T-helper 22 cell (primary cell): ENCODE measurements around the gene LEMD3.

Experiments
- DNase-seq: peaks from one replicate; pipeline ENCODE4 v3.0.0-alpha.2; 2020; ENCODE audit warnings: low read depth

LEMD3 gene

DNA sequence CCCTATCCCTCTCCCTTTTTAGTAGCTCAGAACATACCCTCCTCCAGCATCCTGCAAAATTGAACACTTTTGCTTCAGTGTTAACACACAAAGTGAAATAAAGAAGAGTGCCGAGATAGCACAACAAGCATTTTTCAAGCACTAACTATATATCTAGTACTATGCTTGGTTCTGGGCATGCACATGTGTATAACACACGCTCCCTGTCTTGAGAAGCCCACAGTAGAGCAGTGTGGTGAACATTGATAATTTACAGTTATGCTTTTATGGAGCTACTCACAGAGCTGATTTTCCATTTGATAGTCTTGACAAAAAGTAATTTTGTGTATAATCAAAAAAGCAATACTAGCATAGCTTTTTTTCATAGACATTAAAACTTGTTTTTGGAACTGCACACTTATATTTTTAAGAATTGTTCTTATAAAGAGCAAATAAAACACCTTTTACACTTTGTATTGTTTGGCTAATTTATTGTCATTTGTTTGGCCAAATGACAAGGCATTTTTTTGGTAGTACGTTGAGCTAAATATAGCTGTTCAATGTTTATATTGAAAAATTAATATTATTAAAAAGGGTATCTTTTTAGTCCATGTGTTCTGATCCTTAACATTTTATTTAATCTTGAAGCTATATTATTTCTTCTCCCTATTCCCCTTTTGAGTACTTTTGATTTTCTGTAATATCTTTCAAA lies 39.7 kb downstream of the LEMD3 start:
- DNase-seq = no peak

DNA sequence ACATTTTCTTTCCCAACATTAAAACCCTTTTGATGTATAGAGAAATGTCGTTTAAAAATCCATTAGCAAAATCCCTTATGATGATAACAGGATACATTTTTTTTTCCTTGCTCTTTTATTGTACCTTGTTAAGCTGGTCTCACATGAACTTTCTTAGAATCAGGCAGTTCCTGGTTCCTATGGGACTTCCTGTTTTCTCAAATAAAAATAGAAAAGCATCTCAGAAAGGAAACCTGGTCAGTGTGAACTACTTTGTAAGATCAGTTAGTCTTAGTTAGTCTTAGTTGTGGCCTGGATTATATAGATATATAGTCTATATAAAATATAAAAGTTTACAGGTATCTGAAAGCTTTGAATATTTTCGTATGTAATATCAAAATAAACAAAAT lies 40.3 kb downstream of the LEMD3 start:
- no peak for DNase-seq

DNA sequence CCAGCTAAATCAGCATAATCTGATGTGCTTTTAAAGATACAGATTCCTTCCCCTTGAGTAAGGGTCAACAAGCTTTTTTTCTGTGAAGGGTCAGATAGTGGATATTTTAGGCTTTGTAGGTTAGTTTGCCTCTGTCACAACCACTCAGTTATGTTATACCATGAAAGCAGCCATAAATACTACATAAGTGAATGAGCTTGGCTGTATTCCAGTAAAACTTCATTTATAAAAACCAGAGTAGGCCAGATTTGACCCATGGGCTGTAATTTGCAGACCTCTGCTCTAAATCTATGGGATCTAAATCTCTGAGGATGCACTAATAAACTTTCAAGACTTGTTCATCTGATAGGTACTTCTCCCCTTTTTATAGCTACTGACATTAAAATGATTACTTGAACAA lies 47.7 kb downstream of the LEMD3 start:
- no peak for DNase-seq

DNA sequence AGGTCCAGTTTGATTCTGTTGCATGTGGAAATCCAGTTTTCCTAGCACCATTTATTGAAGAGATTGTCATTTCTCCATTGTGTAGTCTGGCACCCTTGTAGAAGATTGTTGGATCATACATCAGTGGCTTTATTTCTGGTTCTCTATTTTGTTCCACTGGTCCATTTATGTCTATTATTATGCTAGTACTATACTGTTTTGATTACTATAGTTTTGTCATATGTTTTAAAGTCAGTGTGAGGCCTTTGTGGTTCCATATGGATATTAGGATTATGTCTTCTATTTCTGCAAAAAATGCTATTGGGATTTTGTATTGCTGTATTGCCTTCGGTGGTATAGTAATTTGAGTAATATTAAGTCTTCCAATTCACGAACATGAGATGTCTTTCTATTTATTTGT lies 51.4 kb downstream of the LEMD3 start:
- no peak for DNase-seq

DNA sequence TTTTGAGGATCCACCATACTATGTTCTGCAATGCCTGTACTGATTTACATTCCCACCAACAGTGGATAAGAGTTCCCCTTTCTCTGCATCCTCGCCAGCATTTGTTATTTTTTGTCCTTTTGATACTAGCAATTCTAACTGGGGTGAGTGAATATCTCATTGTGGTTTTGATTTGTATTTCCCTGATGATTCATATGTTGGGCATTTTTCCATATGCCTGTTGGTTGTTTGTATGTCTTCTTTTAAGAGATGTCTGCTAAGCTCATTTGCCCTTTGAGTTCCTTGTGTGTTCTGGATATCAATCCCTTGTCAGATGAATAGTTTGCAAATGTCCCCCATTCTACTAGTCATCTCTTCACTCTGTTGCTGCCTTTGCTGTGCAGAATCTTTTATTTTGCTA lies 60.1 kb downstream of the LEMD3 start:
- DNase-seq = no peak

DNA sequence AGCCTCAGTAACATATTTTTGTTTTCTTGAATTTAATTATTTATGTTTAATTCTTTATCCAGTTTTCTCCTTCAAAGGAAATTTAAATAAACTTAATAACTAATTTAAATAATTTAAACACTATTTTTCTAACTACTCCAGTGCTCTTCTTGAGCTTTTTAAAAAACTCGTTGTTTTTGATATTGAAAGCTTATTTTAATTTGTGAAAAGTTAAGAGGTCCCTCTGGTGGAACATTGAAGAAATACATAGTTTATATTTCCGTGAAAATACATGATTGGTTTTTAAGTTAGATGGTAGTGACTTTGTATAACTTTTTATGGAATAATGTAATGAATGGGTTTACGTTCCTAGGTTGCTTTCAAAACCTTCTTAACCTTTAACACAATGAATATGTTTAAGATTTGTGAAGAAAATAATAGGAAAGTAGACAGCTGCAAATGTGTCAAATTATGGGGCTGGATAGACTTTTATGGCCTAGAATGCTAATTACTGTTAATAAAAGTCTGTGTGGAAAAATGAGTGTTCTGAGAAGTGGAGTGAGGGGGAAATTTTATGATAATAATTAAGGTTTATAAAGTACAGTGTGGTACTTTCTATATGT lies 63.2 kb downstream of the LEMD3 start:
- no peak for DNase-seq

DNA sequence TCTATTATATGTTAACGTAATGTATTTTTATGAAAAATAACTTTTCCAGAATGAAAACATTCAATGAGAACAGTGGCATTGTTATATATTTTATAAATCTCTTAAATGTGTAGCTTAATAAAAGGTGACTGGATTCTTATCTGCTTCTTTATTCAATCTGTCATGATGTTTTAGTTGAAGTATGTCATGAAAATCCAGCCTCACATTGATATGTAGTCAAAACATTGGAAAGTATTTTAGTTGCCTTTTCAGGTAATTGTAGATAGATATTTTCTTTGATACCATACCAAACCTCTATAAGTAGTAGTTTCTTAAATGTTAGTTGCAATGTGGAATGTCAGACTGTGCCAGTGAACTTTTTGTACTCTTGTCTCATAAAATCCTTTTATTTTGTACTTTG lies 67.8 kb downstream of the LEMD3 start:
- no peak for DNase-seq

DNA sequence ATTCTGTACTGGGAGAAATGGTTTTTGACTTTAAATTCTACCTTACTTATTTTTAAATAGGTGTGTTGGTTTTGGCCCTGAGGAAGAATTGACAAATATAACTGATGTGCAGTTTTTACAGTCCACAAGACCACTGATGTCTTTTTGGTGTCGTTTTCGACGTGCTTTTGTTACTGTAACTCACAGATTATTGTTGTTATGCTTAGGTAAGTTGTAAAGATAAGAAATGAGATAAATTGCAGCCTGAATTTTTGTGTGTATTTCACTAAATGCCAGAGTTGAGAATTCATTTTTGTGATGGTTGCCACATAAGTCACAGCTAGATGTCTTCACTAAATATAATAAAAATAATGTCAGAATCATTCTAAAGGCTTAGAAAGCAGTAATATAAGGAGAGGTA lies 69.2 kb downstream of the LEMD3 start:
- DNase-seq = no peak

DNA sequence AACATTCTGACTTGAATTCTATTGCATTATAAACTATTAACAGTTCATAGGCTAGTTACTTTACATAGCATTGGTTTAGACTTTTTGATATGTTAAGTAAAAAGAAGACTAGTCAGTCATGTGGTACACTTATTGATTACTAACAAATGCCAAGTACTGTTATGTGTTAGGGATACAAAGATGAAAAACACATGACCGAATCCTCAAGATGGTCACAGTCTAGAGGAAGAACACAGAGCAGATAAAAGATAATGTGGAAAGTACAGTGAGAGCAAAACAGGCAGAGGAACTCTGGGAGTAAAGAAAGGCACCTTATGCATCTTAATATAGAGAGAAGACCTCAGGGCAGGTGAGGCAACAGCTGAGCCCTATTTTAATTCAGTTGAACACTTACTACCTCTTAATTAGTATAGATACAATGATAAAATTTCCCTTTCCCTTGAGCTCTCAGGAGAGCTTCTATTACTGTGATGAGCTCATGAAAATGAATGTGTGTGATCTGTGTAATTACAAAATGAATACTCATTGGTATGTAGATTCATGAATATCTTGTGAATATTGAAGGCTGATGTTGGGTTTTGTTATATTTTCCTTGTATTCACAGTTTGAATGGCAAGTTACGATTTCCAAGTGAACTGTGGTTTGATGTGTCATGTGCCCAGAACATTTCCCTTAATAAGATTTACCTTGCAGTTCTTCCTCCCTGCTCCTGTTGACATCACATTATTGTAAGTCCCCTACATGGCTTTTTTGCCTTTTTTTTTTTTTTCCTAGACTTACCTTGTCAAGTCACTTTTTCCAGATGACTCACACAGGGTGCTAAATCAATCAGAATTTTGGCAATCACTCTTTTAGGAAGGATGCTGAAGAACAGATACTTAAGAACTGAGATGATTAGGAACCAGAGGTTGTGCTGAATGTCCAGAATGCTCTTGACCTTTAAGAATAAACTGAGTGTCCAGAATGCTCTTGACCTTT lies 79.6 kb downstream of the LEMD3 start:
- DNase-seq = no peak

DNA sequence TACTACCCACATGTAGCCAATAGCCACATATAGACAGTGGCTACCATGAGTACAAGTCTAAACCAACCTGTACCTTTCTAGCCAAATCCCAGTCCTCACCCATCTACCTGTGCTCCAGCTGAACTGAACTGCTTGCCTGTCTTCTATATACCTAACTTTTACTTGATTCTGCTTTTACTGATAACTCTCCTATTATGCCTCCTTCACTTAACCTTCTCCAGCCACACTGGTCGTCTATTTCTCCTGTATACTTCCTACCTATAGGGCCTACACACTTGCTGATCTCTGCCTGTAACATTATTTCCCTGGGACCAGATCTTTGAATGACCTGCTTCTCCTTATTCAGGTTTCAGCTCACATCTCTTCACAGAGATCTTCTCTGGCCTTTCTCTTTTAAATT lies 83.1 kb downstream of the LEMD3 start:
- no peak for DNase-seq

DNA sequence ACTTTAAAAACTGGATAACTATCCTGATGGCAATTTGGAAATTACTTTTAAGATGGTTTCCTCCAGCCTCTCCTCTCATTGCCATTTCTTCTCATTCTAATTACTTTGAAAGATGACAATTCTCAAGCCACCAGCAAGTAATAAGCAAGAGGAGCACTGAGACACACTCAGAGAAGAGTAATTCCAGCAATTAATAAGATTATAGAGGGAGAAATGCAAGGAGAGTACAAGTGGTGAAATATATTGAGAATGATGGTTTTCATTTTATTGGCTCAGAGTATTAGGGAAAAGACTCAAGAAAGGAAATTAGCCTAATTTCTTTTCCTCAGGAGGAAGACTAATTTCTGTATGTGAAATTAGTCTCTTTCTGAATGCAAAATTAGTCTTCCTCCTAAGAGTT lies 88.6 kb downstream of the LEMD3 start:
- DNase-seq = no peak

DNA sequence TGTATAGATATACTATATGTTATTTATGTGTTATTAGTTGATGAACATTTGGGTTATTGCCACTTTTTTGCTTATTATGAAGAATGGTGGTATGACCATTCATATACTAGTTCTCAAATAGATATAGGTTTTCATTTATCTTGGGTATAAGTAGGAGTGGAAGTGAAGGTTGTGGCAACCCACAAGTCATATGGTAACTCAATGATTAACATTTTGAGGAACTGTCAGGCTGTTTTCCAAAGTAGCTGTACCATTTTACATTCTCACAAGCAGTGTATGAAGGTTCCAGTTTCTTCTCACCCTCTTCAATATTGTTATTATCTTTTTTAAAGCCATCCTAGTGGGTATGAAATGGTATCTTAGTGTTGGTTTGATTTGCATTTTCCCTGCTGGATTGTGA lies 90.1 kb downstream of the LEMD3 start:
- DNase-seq = no peak

DNA sequence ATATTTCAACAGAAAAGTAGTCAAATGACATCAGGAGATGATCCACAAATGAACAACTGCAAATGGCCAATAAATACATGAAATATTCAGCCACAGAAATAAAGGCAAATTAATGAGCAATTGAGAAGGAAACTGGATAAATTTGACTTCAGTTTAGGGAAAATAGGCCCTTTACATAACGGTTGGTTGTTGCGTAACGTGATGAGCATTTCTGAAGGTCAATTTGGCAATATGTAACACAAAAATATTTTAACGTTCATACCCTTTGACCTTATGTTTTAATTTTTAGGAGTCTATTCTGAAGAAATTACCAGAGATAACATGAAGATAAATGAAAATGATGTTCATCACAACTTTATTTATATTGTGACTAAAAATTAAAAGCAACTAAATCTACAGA lies 94.4 kb downstream of the LEMD3 start:
- no peak for DNase-seq

DNA sequence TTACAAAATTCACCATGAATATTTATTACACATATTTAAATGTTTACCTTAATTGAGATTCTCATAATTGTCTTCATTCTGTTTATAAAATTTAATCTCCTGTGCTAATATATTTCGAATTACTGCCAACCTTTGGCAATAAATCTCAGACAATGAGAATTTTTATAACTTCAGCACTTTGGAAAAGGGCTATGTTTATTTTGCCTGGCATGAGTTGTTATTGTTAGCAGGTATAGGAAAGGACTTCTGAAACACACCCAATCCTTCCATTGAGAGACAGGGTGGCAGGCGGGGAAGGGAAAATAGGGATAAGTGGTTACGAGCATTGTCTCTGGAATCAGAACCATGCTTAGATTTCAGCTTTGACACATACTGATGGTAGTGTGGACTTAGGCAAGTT lies 97.0 kb downstream of the LEMD3 start:
- no peak for DNase-seq

DNA sequence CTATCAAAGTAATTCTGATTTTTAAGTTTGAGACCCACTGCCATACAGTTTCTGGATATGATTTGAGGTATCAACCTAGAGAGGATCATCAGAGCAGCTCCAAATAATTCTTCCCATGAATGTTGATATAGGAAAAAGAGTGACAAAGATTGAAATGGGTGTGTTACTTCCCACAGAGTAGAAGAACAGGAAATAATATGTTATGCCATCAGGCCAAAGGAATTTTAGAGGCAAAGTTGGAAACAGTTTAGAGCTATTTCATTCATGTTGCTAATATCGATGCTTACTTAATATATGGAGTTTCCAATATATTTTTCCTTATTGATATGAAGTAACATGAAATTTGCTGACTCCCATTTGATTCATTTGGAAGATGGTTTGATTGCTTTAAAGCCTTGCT lies 100.2 kb downstream of the LEMD3 start:
- DNase-seq = no peak

DNA sequence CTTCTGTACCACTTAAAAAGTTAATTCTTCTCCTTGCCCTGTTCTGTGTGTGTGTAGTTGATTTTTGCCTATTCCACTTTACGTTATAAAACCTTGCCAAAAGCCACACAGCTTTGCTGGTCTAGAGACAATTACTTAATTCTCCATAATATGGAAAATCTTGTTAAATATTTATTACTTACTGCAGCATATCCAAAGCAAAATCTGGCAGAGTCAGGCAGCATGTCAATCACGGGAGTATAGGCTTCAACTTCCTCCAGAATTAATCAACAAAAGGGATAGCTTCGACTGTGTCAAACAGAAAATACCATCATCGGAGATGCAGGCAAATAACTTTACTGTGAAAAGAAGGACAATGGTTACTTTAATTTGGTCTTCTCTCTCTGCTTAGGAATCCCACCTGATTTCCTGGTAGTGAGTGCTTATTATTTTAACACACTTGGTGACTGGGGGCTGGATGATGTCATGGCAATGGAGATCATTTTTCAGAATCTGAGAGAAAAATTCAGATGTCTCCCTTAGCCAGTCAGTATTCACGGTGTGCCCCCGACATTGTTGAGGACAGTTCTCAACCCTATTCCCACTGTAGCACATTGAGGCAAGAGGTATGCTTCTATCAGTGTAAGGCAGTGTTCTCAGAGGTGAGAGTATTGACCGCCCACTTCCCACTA lies 105.4 kb downstream of the LEMD3 start:
- DNase-seq = no peak

DNA sequence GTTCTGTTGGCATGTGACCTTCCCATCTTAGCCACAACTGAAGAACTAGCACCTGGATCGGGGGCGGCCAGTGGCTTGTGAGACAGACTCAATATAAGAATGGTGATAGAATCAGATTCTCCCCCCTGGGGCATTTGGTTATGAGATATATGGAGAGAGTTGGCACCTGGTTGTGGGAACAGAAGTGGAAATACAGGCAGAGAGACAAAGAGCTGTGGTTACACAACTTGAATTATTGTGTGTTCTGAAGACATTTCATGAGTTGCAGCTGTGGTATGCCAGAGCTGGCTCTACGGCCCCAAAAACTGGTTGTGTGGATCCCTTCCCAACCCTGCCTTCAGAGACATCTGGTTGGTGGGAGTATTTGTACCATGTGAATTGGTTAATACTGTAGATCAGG lies 106.2 kb downstream of the LEMD3 start:
- no peak for DNase-seq

DNA sequence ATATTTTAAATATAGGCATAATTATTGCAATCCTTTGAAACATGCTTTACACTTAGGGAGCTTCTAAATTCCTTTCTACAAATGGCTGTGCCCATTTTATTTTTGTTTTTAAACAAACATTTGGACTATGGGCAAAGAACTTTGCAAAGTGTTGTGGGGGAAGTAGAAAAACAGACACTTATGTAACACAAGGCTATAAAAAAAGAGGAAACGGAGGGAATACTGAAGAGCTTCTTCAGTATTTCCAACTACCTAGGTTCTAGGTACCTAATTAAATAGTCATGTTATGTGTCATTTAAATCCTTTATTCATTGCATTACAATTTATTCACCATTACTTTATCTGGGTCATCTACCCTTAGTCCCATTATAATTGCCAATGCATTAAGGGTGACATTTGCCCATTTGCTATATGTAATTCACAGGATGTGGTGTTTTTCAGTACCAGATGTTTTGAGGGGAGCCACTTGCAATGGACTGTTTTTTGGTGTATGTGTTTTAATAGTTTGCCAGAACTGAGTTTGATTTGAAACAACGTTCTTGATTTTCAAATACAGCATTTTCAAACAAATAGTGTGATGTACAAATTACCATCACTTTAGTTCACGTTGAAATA lies 107.6 kb downstream of the LEMD3 start:
- DNase-seq = no peak

DNA sequence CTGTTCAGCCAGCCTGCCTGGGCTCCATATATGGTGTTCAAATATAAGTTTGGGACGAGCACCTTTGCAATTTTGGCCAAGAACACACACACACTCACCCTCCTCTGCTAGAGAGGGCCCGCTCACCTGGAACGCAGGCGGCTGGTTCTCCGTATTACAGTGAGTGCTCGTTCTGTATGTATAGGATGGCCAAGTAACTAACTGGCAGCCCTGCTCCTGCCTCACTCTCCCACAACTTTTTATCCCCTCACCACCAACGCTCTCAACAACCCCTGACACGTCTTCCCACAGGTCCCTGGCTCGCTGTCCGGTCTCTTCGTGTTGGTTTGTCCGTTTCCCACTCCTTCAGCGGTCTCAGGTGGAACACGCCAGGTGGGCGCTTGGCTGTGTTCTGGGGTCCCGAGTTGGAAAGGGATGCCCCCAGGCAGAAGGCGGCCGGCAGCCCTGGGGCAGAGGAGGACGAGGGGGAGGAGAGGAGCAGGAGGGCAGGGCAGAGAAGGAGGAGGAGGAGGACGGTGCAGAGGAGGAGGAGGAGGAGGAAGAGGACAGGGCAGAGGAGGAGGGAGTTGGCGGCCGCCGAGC lies 108.7 kb downstream of the LEMD3 start:
- DNase-seq = no peak

DNA sequence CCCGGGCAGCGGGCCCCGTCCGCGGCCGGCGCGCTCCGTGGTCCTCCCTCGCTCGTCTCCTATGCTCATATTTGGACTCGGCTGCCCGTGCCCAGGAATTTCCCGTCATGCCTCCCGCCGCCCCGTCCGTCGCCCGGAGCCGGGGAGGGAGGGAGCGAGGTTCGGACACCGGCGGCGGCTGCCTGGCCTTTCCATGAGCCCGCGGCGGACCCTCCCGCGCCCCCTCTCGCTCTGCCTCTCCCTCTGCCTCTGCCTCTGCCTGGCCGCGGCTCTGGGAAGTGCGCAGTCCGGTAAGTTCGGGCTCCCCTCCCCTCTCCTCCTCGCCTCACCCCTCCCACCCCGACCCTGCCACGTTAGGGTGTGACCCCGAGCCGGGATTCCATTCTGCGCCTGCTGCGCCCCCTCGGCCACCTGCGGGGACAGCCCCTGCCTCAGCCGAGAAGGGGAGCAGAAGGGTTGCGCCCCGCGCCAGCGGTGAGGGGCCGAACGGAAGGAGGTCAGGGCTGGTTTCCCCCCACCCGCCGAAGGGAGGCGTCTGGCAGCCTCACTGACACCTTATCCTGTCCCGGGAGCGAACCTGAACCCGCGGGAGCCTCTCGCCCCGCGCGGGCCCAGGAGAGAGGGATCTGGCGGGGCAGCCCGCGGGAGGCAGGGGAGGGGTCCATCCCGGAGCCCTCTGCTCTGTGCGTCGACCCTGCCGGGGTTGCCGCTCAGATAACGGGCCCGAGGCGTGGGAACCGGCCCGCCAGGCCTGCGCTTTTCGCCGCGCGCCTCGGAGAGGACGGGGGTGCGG lies 109.4 kb downstream of the LEMD3 start, which contains the start of gene MSRB3:
MSRB3 (plus strand) TSS at position 108 of the 793 bp plus-strand sequence. CDS start 29,897 bp downstream, outside the sequence.
- no peak for DNase-seq
